HL-60 (cell line): ENCODE measurements around the gene LYRM2.
"Not testable (repeated sequence)": the region's sequence is repeated elsewhere in the genome, so short reads cannot be mapped to it uniquely, and the experiment has no call there.

Experiments
- DNase-seq, 2 experiments: peaks; one replicate each; pipeline ENCODE4 v3.0.0-alpha.2; 2010 to 2020; ENCODE audit warnings: low read depth in 1 of 2, low spot score in 1 of 2
- H3K27ac ChIP-seq: fragments of 250-450 bp; sonication (Bioruptor Pico); replicated peaks from 2 replicates; pipeline ENCODE4 v1.5.1; 2020; ENCODE audit warnings: mild to moderate bottlenecking, moderate library complexity
- H3K27me3 ChIP-seq: fragments of 250-450 bp; sonication (Bioruptor Pico); 2 replicates; pipeline ENCODE4 v1.5.1; 2021; ENCODE audit warnings: mild to moderate bottlenecking, moderate library complexity; ENCODE audit not compliant: insufficient read depth, poor library complexity, severe bottlenecking
- H3K4me3 ChIP-seq: replicated peaks from 2 replicates; pipeline ENCODE4 v1.5.1; 2011; ENCODE audit warnings: mild to moderate bottlenecking, control low read depth, low read length; ENCODE audit not compliant: insufficient read depth
- GABPA ChIP-seq: IDR thresholded peaks from 2 replicates; pipeline ENCODE4 v1.6.1; 2012; ENCODE audit warnings: low read depth
- POLR2AphosphoS5 ChIP-seq: IDR thresholded peaks from 2 replicates; pipeline ENCODE4 v1.6.1; 2012; ENCODE audit warnings: low read depth
- SPI1 ChIP-seq: IDR thresholded peaks from 2 replicates; pipeline ENCODE4 v1.6.1; 2012; ENCODE audit warnings: low read depth, mild to moderate bottlenecking, borderline replicate concordance
- TF ChIP-seq, protein P1 (sequence below): IDR thresholded peaks from one replicate; pipeline ENCODE4 v1.5.1; 2011; ENCODE audit warnings: low read length, control low read depth, inconsistent platforms; ENCODE audit not compliant: insufficient read depth
- TF ChIP-seq, protein P2 (sequence below): IDR thresholded peaks from 2 replicates; pipeline ENCODE4 v1.6.1; 2012; ENCODE audit warnings: low read depth; ENCODE audit not compliant: insufficient replicate concordance

The LYRM2 gene

DNA sequence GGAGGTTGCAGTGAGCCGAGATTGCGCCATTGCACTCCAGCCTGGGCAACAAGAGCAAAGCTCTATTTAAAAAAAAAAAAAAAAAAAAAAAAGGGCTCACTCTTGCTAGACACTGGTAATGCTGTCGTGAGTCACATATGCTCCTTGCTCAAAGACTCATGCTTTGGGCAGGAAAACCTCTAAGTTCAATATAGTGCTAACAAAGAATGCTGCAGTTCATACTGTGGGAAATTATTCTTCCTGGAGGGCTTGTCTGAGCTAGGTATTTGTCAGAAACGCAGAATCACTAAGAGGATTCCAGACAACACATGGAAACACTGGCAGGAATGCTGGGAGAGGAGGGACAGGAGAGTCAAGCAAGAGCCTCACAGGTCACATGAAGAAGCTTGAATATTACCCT is 2.3 kb upstream of the LYRM2 start:
- Histone ChIP-seq H3K4me3 (no peak overlapping the region), H3K27me3 (no peaks in the 10 kb centered on the region), H3K27ac (no peak overlapping the region)
- no peak for DNase-seq
- TF ChIP-seq, protein P1, sequence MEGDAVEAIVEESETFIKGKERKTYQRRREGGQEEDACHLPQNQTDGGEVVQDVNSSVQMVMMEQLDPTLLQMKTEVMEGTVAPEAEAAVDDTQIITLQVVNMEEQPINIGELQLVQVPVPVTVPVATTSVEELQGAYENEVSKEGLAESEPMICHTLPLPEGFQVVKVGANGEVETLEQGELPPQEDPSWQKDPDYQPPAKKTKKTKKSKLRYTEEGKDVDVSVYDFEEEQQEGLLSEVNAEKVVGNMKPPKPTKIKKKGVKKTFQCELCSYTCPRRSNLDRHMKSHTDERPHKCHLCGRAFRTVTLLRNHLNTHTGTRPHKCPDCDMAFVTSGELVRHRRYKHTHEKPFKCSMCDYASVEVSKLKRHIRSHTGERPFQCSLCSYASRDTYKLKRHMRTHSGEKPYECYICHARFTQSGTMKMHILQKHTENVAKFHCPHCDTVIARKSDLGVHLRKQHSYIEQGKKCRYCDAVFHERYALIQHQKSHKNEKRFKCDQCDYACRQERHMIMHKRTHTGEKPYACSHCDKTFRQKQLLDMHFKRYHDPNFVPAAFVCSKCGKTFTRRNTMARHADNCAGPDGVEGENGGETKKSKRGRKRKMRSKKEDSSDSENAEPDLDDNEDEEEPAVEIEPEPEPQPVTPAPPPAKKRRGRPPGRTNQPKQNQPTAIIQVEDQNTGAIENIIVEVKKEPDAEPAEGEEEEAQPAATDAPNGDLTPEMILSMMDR: no peak

DNA sequence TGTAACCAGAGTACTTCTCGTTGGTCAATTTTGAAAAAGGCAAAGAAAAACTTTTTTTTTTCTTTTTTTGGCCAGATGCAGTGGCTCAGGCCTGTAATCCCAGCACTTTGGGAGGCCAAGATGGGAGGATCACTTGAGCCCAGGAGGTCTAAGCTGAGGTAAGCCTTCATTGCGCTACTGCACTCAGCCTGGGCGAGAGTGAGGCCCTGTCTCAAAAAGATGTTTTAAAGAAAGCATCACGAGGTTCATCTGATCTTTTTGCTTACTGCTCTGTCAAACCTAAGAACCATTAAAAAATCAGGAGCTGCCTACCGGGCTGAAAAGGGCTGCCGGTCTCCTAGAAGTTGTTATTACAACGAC is 607 bp downstream of the LYRM2 start:
- H3K27ac ChIP-seq: peak overlapping the region; percentile 97

DNA sequence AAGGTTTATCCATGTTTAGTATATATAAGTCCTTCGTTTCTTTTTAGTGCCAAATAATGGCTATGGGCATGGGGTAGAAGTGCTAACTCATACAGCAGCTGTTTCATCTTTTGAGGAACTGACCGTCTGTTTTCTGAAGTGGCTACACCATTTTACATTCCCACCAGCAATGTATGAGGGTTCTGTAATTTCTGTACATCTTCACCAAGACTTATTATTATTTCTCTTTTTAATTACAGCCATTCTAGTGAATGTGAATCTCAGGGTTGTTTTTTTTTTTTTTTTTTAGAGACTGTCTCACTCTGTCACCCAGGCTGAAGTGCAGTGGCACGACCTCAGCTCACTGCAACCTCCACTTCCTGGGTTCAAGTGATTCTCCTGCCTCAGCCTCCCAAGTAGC is 2.1 kb downstream of the LYRM2 start:
- H3K27ac ChIP-seq, H3K27me3 ChIP-seq, DNase-seq, H3K4me3 ChIP-seq: not testable (repeated sequence)

More for the DNA sequence above, 607 bp downstream of the LYRM2 start:
- no peaks in the 10 kb centered on the region for H3K27me3 ChIP-seq
- H3K4me3 ChIP-seq: peak overlapping the region; percentile 66
- TF ChIP-seq, protein P2, sequence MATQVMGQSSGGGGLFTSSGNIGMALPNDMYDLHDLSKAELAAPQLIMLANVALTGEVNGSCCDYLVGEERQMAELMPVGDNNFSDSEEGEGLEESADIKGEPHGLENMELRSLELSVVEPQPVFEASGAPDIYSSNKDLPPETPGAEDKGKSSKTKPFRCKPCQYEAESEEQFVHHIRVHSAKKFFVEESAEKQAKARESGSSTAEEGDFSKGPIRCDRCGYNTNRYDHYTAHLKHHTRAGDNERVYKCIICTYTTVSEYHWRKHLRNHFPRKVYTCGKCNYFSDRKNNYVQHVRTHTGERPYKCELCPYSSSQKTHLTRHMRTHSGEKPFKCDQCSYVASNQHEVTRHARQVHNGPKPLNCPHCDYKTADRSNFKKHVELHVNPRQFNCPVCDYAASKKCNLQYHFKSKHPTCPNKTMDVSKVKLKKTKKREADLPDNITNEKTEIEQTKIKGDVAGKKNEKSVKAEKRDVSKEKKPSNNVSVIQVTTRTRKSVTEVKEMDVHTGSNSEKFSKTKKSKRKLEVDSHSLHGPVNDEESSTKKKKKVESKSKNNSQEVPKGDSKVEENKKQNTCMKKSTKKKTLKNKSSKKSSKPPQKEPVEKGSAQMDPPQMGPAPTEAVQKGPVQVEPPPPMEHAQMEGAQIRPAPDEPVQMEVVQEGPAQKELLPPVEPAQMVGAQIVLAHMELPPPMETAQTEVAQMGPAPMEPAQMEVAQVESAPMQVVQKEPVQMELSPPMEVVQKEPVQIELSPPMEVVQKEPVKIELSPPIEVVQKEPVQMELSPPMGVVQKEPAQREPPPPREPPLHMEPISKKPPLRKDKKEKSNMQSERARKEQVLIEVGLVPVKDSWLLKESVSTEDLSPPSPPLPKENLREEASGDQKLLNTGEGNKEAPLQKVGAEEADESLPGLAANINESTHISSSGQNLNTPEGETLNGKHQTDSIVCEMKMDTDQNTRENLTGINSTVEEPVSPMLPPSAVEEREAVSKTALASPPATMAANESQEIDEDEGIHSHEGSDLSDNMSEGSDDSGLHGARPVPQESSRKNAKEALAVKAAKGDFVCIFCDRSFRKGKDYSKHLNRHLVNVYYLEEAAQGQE: no peak
- no peak for TF ChIP-seq POLR2AphosphoS5
- TF ChIP-seq, protein P1: no peak
- TF ChIP-seq SPI1: no peak
- no peak for TF ChIP-seq GABPA
- no peak for DNase-seq

DNA sequence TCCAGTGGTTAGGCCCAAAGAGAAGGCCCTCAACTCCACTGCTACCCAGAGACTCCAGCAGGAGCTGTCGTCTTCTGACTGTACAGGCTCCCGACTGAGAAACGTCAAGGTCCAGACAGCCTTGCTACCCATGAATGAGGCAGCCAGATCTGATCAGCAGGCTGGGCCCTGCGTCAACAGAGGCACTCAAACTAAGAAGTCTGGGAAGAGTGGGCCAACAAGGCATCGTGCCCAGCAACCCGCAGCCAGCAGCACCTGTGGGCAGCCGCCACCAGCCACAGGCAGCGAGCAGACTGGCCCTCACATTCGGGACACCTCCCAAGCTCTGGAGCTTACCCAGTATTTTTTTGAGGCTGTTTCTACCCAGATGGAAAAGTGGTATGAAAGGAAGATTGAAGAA is 8.1 kb downstream of the LYRM2 start:
- Histone ChIP-seq H3K27ac (no peak overlapping the region), H3K4me3 (no peak overlapping the region), H3K27me3 (no peaks in the 10 kb centered on the region)
- DNase-seq: no peak
- no peak for TF ChIP-seq GABPA
- TF ChIP-seq, protein P1: no peak

DNA sequence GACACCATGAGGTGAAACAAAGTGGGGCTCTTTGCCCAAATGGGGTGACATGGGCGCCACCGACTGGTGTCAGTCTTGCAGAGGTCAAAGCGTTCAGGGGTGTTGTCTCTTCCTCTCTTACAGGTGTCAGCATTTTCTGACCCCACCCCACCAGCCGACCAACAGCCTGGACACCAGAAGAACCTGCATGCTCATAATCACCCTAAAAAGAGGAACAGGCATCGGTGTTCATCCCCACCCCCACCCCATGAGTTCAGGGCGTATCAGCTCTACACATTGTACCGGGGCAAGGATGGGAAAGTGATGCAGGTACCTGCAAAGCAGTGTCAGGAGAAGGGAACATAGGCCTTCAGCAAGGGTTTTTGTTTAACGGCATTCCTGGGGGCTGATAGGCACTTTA is 14.8 kb downstream of the LYRM2 start:
- Histone ChIP-seq H3K27me3 (no peaks in the 10 kb centered on the region), H3K4me3 (no peak overlapping the region), H3K27ac (no peak overlapping the region)
- DNase-seq: no peak
- TF ChIP-seq SPI1 (peak; percentile 74; the same call in 1 of the 2 replicates), GABPA (no peak)

DNA sequence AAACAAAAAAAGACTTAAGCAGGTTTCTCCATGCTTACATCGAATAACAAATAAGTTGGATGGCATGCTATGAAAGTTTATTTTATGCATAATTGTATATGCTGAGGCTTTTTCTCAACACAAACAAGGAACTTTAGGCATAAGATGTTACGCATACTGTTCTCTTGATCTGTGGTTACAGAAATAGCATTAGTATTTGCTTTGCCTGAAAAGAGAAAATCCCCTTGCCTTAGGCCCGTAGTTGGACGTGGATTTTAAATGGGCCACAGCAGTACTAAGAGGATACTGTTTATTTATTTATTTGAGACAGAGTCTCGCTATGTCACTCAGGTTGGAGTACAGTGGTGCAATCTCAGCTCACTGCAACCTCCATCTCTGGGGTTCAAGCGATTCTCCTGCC is 19.0 kb downstream of the LYRM2 start:
- TF ChIP-seq SPI1 (no peak), GABPA (no peak), POLR2AphosphoS5 (no peak)
- TF ChIP-seq, protein P1: no peak
- TF ChIP-seq, protein P2: no peak
- Histone ChIP-seq H3K27me3 (no peaks in the 10 kb centered on the region), H3K27ac (no peak overlapping the region), H3K4me3 (no peak overlapping the region)
- no peak for DNase-seq
